ENCODE results near the gene PRSS33. TPM values are rescaled to one million over a fixed set of nuclear protein-coding genes. Genes with fewer than 3 reads are reported as not detected.
A peak's percentile ranks its signal among the peaks of the same experiment; 100 is the strongest.

The PRSS33 gene
- total RNA-seq, 1 experiment from 2014 or later = not detected

- no peak overlapping the region for H3K56ac ChIP-seq (ENCODE audit: insufficient read length, low read depth, low read length)
- H3T11ph ChIP-seq (ENCODE audit: low read length) = no peak overlapping the region
- peak overlapping the region; percentile 33 to 92 (median 90); a peak in 5 of 7 replicates for H3K27ac Mint-ChIP-seq
- no peak overlapping the region for H3K27ac ChIP-seq (ENCODE audit: insufficient read length, low read depth, low read length)
- H2BK20ac ChIP-seq (ENCODE audit: low read depth, low read length, poor library complexity, severe bottlenecking) = no peak overlapping the region
- no peaks in the 10 kb centered on the region for H3K23me2 ChIP-seq (ENCODE audit: insufficient read length, low read depth, low read length, poor library complexity, severe bottlenecking)
- no peaks in the 10 kb centered on the region for H3K9me3 ChIP-seq (ENCODE audit: control insufficient read depth, low read depth, low read length)
- H2AK5ac ChIP-seq (ENCODE audit: insufficient read length, low read length) = no peak overlapping the region
- H3K9ac ChIP-seq (ENCODE audit: extremely low read depth, insufficient read length, low read length) = no peak overlapping the region
- no peak overlapping the region for H2BK12ac ChIP-seq (ENCODE audit: insufficient read length, low read depth, low read length)
- H3K27me3 ChIP-seq (ENCODE audit: insufficient read depth, low read length) = no peaks in the 10 kb centered on the region
- H3K27me3 Mint-ChIP-seq (ENCODE audit: low read depth) = peaks cover 4% of the 10 kb centered on the region
- H3K4me2 ChIP-seq (ENCODE audit: insufficient read depth, insufficient read length, low read length) = no peak overlapping the region
- no peak overlapping the region for H4K8ac ChIP-seq (replicated peaks; ENCODE audit: insufficient read length, low read depth, low read length)
- no peaks in the 10 kb centered on the region for H3K4me1 ChIP-seq (ENCODE audit: insufficient read depth, low read length)
- no peak for DNase-seq
- H3K4me3 Mint-ChIP-seq = peak overlapping the region in 1 of 2 experiments; percentile 35; a peak in 2 of 5 replicates
- peak; percentile 24; the same call in 2 of the 3 replicates for TF ChIP-seq CTCF (conservative IDR thresholded peaks at IDR 0.05)
- no peak overlapping the region for H3K18ac ChIP-seq (ENCODE audit: insufficient read length, low read depth, low read length)
- no peaks in the 10 kb centered on the region; the same call in 1 of the 2 replicates for H3K79me2 ChIP-seq (ENCODE audit: insufficient read depth, low read length)
- H4K20me1 ChIP-seq (ENCODE audit: control insufficient read depth, insufficient read depth, insufficient read length) = no peaks in the 10 kb centered on the region
- peaks cover 10 to 34% of the 10 kb centered on the region in 2 experiments; a peak in 3 of 4 replicates for H3K4me1 Mint-ChIP-seq
- WGBS (ENCODE audit: extremely low coverage, insufficient read length, low lambda C conversion rate) = no CpG with 5 or more reads among the region's 32 CpGs
- H4K5ac ChIP-seq (ENCODE audit: insufficient read length, low read depth, low read length) = no peak overlapping the region
- no peak overlapping the region for H3K23ac ChIP-seq (ENCODE audit: insufficient read length, low read depth, low read length)
- no peak overlapping the region for H2BK120ac ChIP-seq (ENCODE audit: low read depth, low read length, poor library complexity, severe bottlenecking)
- H4K91ac ChIP-seq (ENCODE audit: insufficient read length, low read depth, low read length) = no peak overlapping the region
- no peak overlapping the region for H2BK5ac ChIP-seq (ENCODE audit: insufficient read length, low read length)
- no peak overlapping the region for H2BK15ac ChIP-seq (ENCODE audit: low read depth, low read length)
- H2AFZ ChIP-seq (ENCODE audit: low read length) = no peak overlapping the region
- H3K4ac ChIP-seq (ENCODE audit: low read depth, low read length) = no peak overlapping the region
- H3K36me3 Mint-ChIP-seq (ENCODE audit: insufficient read depth in 1 of 3, low read depth in 3 of 3) = peaks cover 63 to 98% (median 95%) of the 10 kb centered on the region in 3 experiments
- peaks cover 5 to 9% of the 10 kb centered on the region in 2 experiments; a peak in 4 of 5 replicates for H3K9me3 Mint-ChIP-seq
- H3K79me1 ChIP-seq (ENCODE audit: insufficient read depth, low read depth, low read length, poor library complexity, severe bottlenecking) = peaks cover 10% of the 10 kb centered on the region
- H3K14ac ChIP-seq (ENCODE audit: insufficient read depth, low read length) = no peak overlapping the region
Observed at GRCh38 chr16:2770057-2770951, 17.1 kb downstream of the PRSS33 start.
